GM19043 (cell line): Measurements from ENCODE around the gene PCDH15.

Experiments
- ATAC-seq: cut with Tn5 transposase; IDR thresholded peaks from one replicate; pipeline ENCODE4 v1.9.1; 2021; ENCODE audit warnings: low read depth; ENCODE audit not compliant: unreplicated experiment

The PCDH15 gene

DNA sequence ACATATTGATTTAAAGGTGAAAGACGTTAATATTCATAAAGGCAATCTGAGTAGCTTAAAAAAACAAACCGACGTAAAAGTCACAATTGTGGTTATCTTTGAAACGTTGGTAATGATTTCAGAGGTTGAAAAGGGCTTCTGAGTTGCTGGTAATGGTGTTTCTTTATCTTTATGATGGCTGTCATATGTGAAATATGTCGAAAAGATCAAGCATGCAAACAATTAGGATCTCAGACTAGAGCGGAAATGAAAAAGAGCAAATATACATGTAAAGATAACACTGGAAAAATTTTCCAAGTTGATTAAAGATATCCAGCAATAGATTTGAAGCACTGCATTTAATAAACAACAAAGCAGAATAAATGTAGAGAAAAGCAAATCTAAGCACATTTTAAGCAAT lies 1030.1 kb downstream of the PCDH15 start:
- no peak for ATAC-seq

DNA sequence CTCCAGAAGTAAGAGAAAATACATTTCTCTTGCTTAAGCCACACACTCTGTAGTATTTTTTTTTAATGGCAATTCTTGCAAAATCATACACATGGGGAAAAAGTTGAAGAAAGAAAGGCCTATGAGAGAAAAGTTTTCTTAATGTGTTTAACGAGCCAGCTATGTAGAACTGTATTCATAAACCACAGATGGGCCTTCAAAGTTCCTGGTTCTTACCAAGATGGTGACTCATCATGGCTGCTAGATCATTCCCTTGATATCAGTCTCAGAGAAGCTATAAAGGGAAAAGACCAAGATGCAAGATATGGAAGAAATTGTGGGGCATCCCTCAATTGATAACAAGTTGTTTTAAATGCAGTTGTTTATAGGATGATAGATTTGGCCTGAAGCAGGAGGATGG lies 1035.7 kb downstream of the PCDH15 start:
- no peak for ATAC-seq

DNA sequence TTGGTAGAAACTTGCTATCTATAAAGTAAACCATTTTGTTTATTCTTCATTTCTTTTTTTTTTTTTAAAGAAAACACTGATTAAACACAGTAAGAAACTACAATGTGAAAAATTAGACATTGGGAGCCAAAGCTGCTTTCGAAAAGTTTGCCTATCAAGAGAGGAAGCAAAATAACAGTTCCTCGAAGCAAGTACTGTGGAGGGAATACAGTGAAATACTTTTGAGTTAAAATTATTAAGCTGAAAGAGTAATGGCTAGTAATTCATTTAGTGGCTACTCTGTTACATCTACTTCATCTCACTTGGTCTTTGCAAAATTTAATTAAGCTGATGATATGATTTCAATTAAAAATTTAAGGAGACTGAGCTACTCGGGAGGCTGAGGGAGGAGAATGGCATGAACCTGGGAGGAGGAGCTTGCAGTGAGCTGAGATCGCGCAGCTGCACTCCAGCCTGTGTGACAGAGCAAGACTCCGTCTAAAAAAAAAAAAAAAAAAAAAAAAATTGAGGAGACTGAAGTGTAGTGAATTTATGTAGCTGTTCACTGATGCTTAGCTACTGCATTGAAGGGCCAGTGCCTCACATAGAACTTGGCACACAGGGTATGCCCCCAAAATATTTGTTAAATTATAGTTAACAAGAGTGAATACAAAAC lies 1046.3 kb downstream of the PCDH15 start:
- ATAC-seq: no peak
